Measurements from ENCODE around the gene NINJ1.

The NINJ1 gene

DNA sequence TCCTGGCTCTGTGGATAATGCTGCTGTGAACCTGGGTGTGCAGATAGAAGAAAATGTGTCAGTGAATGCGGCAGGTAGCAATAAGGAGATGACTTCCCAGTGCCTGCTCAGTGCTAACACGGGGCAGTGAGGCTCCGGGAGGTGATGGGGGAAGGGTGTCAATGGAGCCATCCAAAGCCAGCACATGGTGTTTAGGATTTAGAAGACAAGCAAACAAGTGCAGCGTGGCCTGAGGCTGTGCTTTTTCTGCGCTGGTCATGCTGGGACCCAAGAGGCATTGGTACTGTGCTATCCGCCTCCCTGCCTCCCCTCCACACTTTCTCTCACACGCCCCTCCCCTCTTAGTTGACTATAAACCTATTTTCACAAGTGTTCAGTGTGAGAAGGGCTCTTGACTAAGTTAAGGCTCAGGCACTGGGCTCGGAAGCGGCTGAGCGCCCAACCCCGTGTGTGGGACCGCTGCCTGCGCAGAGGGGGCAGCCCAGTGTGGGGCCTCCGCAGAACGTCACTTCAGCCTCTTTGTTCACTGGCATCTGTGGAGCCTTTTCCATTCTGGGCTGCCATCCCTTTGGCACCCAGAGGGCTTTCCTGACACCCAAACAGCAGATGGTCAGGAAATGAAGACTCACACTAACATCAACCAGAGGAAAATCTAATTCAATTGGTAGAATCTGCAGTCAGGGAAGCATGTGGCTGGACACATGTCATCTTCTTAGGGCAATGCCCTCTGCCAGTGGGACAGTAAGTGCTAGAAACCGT, 21.8 kb upstream of the NINJ1 start:
- H3K36me3 ChIP-seq (ENCODE audit: insufficient read depth, low read length): no peaks in the 10 kb centered on the region

DNA sequence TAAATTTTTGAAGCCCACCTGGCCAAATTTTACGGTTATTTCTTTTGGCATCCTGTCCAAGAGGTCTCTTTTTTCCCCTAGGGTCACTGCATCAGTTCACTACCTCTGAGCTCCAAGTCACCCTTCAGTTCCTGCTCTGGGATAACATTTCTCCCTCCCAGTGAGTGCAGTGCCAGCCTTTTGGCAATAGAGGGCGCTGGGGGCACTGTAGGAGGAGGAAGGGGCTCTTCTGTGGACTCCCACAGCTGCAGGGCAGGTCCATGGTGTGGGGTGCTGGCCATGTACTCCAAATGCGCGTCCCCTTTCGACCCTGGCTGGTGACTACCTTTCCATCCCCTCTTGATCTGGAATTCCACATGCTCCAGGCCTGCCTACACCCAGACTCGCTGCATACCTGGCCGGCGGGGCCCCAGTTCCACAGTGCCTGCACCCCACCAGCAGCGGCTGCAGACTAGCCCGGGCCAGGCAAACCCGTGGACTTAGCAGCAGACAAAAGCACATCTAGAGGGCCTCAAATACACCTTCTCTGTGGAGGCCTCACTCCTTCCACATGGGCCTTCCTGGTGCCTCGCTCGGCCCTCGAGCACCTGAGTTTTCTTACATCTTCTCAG, 20.3 kb upstream of the NINJ1 start:
- H3K27me3 ChIP-seq (ENCODE audit: insufficient read depth, low read length, poor library complexity, severe bottlenecking): no peaks in the 10 kb centered on the region
- H3K79me2 ChIP-seq (ENCODE audit: insufficient read depth, low read length): no peaks in the 10 kb centered on the region
- TF ChIP-seq, protein P1, sequence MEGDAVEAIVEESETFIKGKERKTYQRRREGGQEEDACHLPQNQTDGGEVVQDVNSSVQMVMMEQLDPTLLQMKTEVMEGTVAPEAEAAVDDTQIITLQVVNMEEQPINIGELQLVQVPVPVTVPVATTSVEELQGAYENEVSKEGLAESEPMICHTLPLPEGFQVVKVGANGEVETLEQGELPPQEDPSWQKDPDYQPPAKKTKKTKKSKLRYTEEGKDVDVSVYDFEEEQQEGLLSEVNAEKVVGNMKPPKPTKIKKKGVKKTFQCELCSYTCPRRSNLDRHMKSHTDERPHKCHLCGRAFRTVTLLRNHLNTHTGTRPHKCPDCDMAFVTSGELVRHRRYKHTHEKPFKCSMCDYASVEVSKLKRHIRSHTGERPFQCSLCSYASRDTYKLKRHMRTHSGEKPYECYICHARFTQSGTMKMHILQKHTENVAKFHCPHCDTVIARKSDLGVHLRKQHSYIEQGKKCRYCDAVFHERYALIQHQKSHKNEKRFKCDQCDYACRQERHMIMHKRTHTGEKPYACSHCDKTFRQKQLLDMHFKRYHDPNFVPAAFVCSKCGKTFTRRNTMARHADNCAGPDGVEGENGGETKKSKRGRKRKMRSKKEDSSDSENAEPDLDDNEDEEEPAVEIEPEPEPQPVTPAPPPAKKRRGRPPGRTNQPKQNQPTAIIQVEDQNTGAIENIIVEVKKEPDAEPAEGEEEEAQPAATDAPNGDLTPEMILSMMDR (conservative IDR thresholded peaks at IDR 0.05; ENCODE audit: low read length): peak; percentile 89
- no peak for TF ChIP-seq EZH2phosphoT487 (IDR thresholded peaks at IDR 0.05; ENCODE audit: borderline replicate concordance)
- no peaks in the 10 kb centered on the region for H3K36me3 ChIP-seq (ENCODE audit: insufficient read depth, low read length)
- no peak overlapping the region for H3K4me2 ChIP-seq (ENCODE audit: low read depth, low read length, poor library complexity, severe bottlenecking)
- H3K9ac ChIP-seq (ENCODE audit: low read depth, low read length, poor library complexity, severe bottlenecking): no peak overlapping the region
- no peaks in the 10 kb centered on the region for H3K4me1 ChIP-seq (ENCODE audit: insufficient read depth, low read length, poor library complexity, severe bottlenecking)
- no peaks in the 10 kb centered on the region for H3F3A ChIP-seq (ENCODE audit: low read depth)
- no peak overlapping the region for H2AFZ ChIP-seq (ENCODE audit: low read length)
- H4K20me1 ChIP-seq (ENCODE audit: insufficient read depth, low read length, poor library complexity, severe bottlenecking): no peaks in the 10 kb centered on the region
- H3K9me2 ChIP-seq (replicated peaks; ENCODE audit: low read depth, low read length): no peaks in the 10 kb centered on the region
- H3K4me3 ChIP-seq (ENCODE audit: low read length, poor library complexity, severe bottlenecking): no peak overlapping the region
- no peaks in the 10 kb centered on the region for H3K9me3 ChIP-seq (ENCODE audit: insufficient read depth, low read depth, low read length)

More for the DNA sequence above, 21.8 kb upstream of the NINJ1 start:
- Histone ChIP-seq H3K4me1 (ENCODE audit: insufficient read depth, low read length, poor library complexity, severe bottlenecking) (no peaks in the 10 kb centered on the region), H3K27me3 (ENCODE audit: insufficient read depth, low read length, poor library complexity, severe bottlenecking) (no peaks in the 10 kb centered on the region), H4K20me1 (ENCODE audit: insufficient read depth, low read length, poor library complexity, severe bottlenecking) (no peaks in the 10 kb centered on the region), H3K9ac (ENCODE audit: low read depth, low read length, poor library complexity, severe bottlenecking) (no peak overlapping the region), H3K4me3 (ENCODE audit: low read length, poor library complexity, severe bottlenecking) (no peak overlapping the region), H3K9me3 (ENCODE audit: insufficient read depth, low read depth, low read length) (no peaks in the 10 kb centered on the region), H2AFZ (ENCODE audit: low read length) (no peak overlapping the region; the same call in 1 of the 2 replicates), H3K4me2 (ENCODE audit: low read depth, low read length, poor library complexity, severe bottlenecking) (no peak overlapping the region), H3K9me2 (replicated peaks; ENCODE audit: low read depth, low read length) (no peaks in the 10 kb centered on the region), H3F3A (ENCODE audit: low read depth) (no peaks in the 10 kb centered on the region), H3K79me2 (ENCODE audit: insufficient read depth, low read length) (no peaks in the 10 kb centered on the region)
- TF ChIP-seq EZH2phosphoT487 (IDR thresholded peaks at IDR 0.05; ENCODE audit: borderline replicate concordance): no peak
- TF ChIP-seq, protein P1 (conservative IDR thresholded peaks at IDR 0.05; ENCODE audit: low read length): no peak

DNA sequence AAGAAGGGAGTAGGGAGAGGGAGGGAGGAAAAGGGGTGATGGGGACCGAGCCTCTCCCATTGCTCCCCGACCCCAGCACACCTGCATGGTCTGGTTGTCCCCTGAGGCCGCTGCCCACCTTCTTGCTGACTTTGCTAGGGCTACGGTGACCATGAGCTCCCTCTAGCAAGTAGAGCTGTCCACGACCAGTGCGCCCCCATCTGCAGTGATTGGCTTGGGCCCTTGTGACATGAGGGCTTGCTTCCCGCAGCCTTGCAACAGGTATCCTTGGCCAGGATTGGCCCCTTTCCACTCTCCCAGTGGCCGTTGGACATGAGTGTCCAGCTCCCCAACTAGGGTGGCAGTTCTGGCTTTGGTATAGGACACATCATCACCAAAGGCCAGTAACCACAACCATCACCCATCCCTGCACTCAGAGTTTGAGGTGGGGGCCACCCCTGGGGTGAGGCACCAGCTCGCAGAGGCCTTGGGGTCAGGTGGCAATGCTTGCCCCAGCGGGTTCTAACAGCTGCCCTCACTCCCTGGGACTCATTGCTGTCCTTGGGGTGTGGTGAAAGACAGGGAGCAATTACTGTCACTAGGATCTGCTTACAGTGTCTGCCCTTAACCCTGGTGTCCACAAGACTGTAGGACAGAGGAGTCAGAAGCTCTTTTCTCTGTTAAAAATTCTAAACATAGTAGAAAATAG, 17.2 kb upstream of the NINJ1 start:
- no peaks in the 10 kb centered on the region for H3K36me3 ChIP-seq (ENCODE audit: insufficient read depth, low read length)

More for the DNA sequence above, 17.2 kb upstream of the NINJ1 start:
- no peaks in the 10 kb centered on the region for H3K9me3 ChIP-seq (ENCODE audit: insufficient read depth, low read depth, low read length)
- H2AFZ ChIP-seq (ENCODE audit: low read length): no peak overlapping the region
- H3K4me2 ChIP-seq (ENCODE audit: low read depth, low read length, poor library complexity, severe bottlenecking): no peak overlapping the region
- H3K9me2 ChIP-seq (replicated peaks; ENCODE audit: low read depth, low read length): no peaks in the 10 kb centered on the region
- no peak overlapping the region for H3K4me3 ChIP-seq (ENCODE audit: low read length, poor library complexity, severe bottlenecking)
- no peaks in the 10 kb centered on the region for H3K27me3 ChIP-seq (ENCODE audit: insufficient read depth, low read length, poor library complexity, severe bottlenecking)
- H3K9ac ChIP-seq (ENCODE audit: low read depth, low read length, poor library complexity, severe bottlenecking): no peak overlapping the region
- H3K4me1 ChIP-seq (ENCODE audit: insufficient read depth, low read length, poor library complexity, severe bottlenecking): no peaks in the 10 kb centered on the region
- H4K20me1 ChIP-seq (ENCODE audit: insufficient read depth, low read length, poor library complexity, severe bottlenecking): no peaks in the 10 kb centered on the region
- H3K79me2 ChIP-seq (ENCODE audit: insufficient read depth, low read length): no peaks in the 10 kb centered on the region
- TF ChIP-seq, protein P1 (conservative IDR thresholded peaks at IDR 0.05; ENCODE audit: low read length): no peak
- TF ChIP-seq EZH2phosphoT487 (IDR thresholded peaks at IDR 0.05; ENCODE audit: borderline replicate concordance): no peak
- no peaks in the 10 kb centered on the region for H3F3A ChIP-seq (ENCODE audit: low read depth)

Measured in Loucy (cell line).